Measurements from ENCODE around the gene TFPT.
A peak's percentile ranks its signal among the peaks of the same experiment; 100 is the strongest.

Gene TFPT

DNA sequence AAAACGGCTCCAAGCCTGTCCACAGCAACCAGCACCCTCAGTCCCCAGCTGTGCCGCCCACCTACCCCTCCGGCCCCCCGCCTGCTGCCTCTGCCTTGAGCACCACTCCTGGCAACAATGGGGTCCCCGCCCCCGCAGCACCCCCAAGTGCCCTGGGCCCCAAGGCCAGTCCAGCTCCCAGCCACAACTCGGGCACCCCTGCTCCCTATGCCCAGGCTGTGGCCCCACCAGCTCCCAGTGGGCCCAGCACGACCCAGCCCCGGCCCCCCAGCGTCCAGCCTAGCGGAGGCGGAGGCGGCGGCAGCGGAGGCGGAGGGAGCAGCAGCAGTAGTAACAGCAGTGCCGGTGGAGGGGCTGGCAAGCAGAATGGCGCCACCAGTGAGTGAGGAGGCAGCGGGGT lies 32.7 kb upstream of the TFPT start:
- DNase-seq = no peak

GRCh38 chr19:54147676-54148075 lies 32.2 kb upstream of the TFPT start:
- DNase-seq = no peak

DNA sequence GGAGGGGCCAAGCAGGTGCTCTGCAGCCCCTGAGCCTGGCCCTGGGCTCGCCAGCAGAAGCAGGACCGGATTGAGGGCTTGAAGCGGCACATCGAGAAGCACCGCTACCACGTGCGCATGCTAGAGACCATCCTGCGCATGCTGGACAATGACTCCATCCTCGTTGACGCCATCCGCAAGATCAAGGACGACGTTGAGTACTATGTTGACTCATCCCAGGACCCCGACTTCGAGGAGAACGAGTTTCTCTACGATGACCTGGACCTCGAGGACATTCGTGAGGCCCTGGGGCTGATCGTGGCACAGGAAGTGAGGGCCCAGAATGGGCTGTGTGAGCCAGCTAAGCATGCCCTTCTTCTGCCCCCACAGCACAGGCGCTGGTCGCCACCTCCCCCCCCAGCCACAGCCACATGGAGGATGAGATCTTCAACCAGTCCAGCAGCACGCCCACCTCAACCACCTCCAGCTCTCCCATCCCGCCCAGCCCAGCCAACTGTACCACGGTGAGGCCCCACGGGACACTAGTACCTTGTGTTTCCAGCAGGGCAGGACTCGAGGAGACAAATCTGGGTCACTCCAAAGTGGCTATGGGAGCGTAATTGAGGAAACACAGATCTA lies 30.2 kb upstream of the TFPT start:
- no peak for DNase-seq

DNA sequence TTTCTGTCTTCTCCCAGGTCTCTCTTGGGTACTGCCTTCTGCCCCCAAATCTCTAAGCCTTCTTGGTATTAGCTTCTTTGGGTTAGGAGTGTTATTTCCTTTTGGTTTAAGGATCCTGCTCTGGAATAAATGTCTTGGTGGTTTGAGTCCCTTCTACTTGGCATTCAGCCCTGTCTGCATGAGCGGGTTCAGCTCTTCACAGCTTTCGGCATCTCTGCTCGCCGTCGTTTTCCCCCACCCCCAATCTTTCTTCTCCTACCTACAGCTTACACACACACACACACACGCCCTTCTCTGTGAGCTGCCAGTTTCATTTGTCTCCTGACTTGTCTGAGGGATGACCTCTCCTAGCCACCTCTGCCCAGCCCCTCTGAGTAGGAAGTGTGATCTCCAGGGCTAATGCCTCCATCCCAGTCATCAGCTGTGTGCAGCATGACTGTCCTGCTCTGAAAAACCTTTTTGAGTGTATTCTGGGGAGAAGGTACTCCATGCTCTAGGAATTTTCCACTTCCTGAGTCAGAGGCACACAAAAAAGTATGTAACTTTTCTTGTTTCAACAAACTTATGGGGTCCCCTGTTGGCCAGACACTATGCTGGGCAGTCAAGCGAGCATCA lies 26.8 kb upstream of the TFPT start:
- DNase-seq = no peak

- DNase-seq = no peak
Measured at GRCh38 chr19:54141356-54141755, 25.9 kb upstream of the TFPT start.

DNA sequence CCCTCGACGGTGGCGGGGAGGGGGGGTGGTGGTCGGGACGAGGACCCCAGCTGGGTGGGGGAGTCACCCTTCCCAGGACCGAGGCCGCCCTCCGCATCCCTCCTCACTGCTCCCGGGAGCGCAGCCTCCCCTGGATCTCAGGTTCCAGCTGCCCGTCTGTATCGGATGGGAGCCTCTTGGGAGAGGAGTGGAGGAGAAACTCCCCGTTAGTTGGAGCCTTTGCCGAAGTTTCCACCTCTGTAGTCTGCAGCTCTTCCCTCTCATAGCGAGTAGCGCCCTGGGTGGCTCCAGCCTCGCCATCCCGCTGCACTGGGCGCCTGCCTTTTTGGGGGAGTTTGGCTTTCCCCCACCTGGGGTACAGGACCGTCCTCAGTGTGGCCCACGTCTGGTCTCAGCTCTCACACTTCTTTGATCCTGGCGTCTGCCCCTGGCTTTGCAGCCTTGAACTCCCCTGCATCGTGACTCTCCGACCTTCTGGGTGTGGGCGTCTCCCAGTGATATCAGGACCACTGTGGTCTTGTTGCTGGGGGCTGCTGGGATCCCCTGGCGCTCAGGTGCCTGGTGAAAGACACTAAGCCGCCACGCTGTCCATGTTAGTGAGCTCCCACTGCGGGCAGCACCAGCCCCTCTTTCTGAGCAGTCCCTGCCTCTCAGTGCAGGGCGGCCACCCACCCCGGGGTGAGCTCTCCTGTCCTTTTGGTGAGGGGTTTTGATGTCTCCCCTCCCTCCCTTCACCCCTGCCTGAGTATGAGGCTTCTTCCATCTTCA lies 23.2 kb upstream of the TFPT start:
- DNase-seq = no peak

GRCh38 chr19:54137699-54138488 lies 22.4 kb upstream of the TFPT start, which contains the start of gene CNOT3:
TSS of gene CNOT3 (plus strand) at chr19:54137762. CDS start at chr19:54142979, 5,217 bp downstream.
- no peak for DNase-seq

GRCh38 chr19:54136864-54137698 lies 21.6 kb upstream of the TFPT start:
- DNase-seq = peak; percentile 100

GRCh38 chr19:54136086-54136863 lies 20.8 kb upstream of the TFPT start:
- DNase-seq = no peak

GRCh38 chr19:54133957-54134590 lies 18.6 kb upstream of the TFPT start:
- no peak for DNase-seq

- DNase-seq = no peak
Measured at GRCh38 chr19:54133312-54133956, 18.0 kb upstream of the TFPT start.

DNA sequence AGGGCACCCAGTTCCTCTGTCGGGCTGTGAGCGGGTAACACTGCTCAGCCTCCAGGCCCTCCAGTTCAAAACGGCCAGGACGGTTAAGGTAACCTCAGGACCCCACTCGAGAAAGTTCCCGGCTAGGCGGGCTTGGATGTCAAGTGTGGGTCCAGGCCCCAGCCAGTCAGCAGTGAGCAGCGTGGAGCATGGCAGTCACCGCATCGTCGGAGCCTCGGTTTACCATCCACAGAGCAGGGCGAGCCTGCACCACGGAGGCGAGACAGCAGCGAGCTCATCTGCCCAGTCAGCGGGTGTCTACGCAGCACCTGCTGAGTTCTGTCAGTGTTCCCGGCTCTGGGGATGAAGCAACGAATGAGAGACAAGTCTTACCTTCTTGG lies 14.2 kb upstream of the TFPT start:
- DNase-seq = no peak

GRCh38 chr19:54128796-54129616 lies 13.5 kb upstream of the TFPT start:
- DNase-seq = no peak

GRCh38 chr19:54128441-54128725 lies 12.9 kb upstream of the TFPT start:
- DNase-seq = no peak

DNA sequence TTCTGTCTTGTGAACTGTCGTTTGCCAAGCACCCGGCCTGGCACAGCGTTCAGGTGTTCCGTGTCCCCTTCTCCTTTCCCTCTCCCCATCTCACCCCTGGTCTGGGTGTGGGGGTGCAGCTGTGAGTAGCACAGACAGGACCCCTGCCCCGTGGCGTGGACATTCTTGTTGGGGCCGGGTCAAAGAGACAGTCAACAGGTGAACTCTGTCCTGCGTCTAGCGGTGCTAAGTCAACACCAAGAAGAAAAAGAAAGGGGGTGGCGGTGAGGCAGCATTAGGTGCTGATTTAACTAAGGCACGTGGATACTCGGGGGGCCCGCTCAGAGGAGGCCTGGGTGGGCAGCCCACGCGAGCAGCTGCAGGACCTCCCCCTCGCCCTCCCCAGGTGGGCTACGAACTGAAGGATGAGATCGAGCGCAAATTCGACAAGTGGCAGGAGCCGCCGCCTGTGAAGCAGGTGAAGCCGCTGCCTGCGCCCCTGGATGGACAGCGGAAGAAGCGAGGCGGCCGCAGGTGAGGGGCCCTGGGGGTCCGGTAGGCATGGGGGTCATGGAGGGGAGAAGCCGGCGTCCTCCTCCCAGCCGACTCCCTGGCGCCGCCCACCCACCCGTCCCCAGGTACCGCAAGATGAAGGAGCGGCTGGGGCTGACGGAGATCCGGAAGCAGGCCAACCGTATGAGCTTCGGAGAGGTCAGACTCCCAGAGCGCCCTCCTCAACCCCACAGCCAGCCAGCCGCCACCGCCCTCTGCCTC lies 12.4 kb upstream of the TFPT start:
- DNase-seq = no peak

- no peak for DNase-seq
Measured at GRCh38 chr19:54125713-54126112, 10.3 kb upstream of the TFPT start.

DNA sequence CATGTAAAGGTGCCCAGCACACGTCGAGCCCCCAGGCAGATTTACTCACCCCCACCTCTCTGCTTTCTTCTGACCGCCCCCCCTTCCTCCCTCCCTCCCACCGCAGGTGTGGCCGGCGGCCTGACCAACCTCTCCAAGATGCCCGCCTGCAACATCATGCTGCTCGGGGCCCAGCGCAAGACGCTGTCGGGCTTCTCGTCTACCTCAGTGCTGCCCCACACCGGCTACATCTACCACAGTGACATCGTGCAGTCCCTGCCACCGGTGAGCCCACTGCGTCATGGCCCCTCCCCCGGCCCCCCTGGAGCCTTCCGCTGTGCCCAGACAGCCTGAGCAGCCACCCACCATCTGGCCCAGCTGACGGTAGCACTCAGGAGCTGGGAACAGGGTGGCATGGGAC lies 8.9 kb upstream of the TFPT start:
- no peak for DNase-seq

DNA sequence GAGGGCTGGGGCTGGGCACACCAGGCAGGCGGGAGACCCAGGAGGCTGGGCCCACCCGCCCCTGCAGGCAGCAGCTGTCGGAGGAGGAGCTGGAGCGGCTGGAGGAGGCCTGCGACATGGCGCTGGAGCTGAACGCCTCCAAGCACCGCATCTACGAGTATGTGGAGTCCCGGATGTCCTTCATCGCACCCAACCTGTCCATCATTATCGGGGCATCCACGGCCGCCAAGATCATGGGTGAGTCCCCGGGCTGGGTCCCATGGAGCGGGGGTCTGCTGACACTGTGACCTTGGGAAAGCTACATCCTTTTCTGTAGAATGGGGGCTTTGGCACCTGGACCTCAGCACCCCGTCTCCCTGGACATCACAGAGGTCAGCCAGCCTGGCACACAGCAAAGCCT lies 8.2 kb upstream of the TFPT start:
- DNase-seq = no peak

GRCh38 chr19:54121259-54121658 lies 5.8 kb upstream of the TFPT start:
- no peak for DNase-seq

All from suppressor macrophage treated with lipopolysaccharide for 4 hours (primary cell).